K562 (cell line): Measurements from ENCODE around the gene ASS1. TPM values are rescaled to one million over a fixed set of nuclear protein-coding genes. Genes with fewer than 3 reads are reported as not detected.
A peak's percentile ranks its signal among the peaks of the same experiment; 100 is the strongest.

Source experiments
- ATAC-seq: fragments of 200-7000 bp; cut with Tn5 transposase; 3 replicates; pipeline ENCODE4 v1.9.1; 2020; ENCODE audit warnings: moderate library complexity
- BruUV-seq: library from RNA; stranded (reverse); fragments of 400-500 nt; replicated peaks from 2 replicates; lab custom pipeline; 2021; lab: Mats Ljungman, UMichigan
- CTCF ChIA-PET: fragments of 300-600 bp; formaldehyde crosslinking; extraction: SDS; loops from one replicate; lab custom pipeline; 2021; ENCODE audit warnings: low intra/inter-chr PET ratio; lab: Yijun Ruan, JAX
- POLR2A ChIA-PET: fragments of 300-600, 350-650 bp; sonication (Branson Sonifier 250); formaldehyde crosslinking; extraction: SDS; loops from one replicate; lab custom pipeline; 2021; ENCODE audit warnings: antibody characterized with exemption, inconsistent platforms; lab: Yijun Ruan, JAX
- DNase-seq, 4 experiments: peaks; one replicate each; pipeline versions ENCODE4 v3.0.0 to v3.0.0-alpha.2; 2011 to 2018; ENCODE audit warnings: low spot score in 3 of 4, mixed read lengths in 3 of 4; ENCODE audit errors: extremely low read depth in 1 of 4
- FAIRE-seq: peaks from 2 replicates; lab custom pipeline; 2011; peaks lifted over from hg19 to GRCh38; lab: Jason Lieb, UNC
- H2AFZ ChIP-seq: 2 replicates; pipeline ENCODE4 v1.6.0; 2011; ENCODE audit warnings: low read depth, low read length, control low read depth, inconsistent platforms
- H3K27ac ChIP-seq: fragments of 200-600 bp; 3 replicates; pipeline ENCODE4 v1.8.0; 2011; ENCODE audit warnings: low read depth, mild to moderate bottlenecking, control low read depth, inconsistent platforms, low read length, moderate library complexity, mixed read lengths; ENCODE audit errors: extremely low read depth
- H3K27me3 ChIP-seq, 2 experiments: fragments of 300-600 bp in 1 of 2; 2 replicates in 1 of 2; 3 replicates in 1 of 2; pipeline versions ENCODE4 v1.6.0 to v1.8.0; 2011; ENCODE audit warnings: inconsistent platforms in 2 of 2, low read length in 2 of 2, mild to moderate bottlenecking in 1 of 2, mixed read lengths in 1 of 2, moderate library complexity in 1 of 2; ENCODE audit not compliant: control insufficient read depth in 2 of 2, insufficient read depth in 2 of 2
- H3K36me3 ChIP-seq: fragments of 300-600 bp; 3 replicates; pipeline ENCODE4 v1.8.0; 2011; ENCODE audit warnings: mild to moderate bottlenecking, low read length, inconsistent platforms; ENCODE audit not compliant: control insufficient read depth, insufficient read depth
- H3K4me1 ChIP-seq, 2 experiments: fragments of 200-600 bp in 1 of 2; replicated peaks in 1 of 2; 2 replicates in 1 of 2; 3 replicates in 1 of 2; pipeline versions ENCODE4 v1.5.1 to v1.8.0; 2011; ENCODE audit warnings: inconsistent platforms in 2 of 2, low read length in 2 of 2, mild to moderate bottlenecking in 1 of 2, mixed read lengths in 1 of 2, moderate library complexity in 1 of 2; ENCODE audit not compliant: control insufficient read depth in 2 of 2, insufficient read depth in 2 of 2
- H3K4me2 ChIP-seq: 2 replicates; pipeline ENCODE4 v1.6.1; 2011; ENCODE audit warnings: low read length, control low read depth, inconsistent platforms, mixed read lengths; ENCODE audit not compliant: insufficient read depth
- H3K4me3 ChIP-seq: fragments of 200-600 bp; sonication (generic), shearing (Covaris generic); 2 replicates; pipeline ENCODE4 v1.5.1; 2016; ENCODE audit warnings: control low read depth, inconsistent platforms
- H3K79me2 ChIP-seq: fragments of 200-600 bp; 3 replicates; pipeline ENCODE4 v1.8.0; 2011; ENCODE audit warnings: low read length, inconsistent platforms; ENCODE audit not compliant: control insufficient read depth, insufficient read depth
- H3K9ac ChIP-seq, 2 experiments: 2 replicates each; pipeline versions ENCODE4 v1.6.0 to v1.6.1; 2011; ENCODE audit warnings: low read depth in 2 of 2, low read length in 2 of 2, control low read depth in 1 of 2, inconsistent platforms in 1 of 2, mild to moderate bottlenecking in 1 of 2, mixed read lengths in 1 of 2; ENCODE audit not compliant: insufficient read depth in 1 of 2
- H3K9me1 ChIP-seq: one replicate; pipeline ENCODE4 v1.6.0; 2011; ENCODE audit warnings: inconsistent platforms, mild to moderate bottlenecking, low read length, moderate library complexity; ENCODE audit not compliant: control insufficient read depth, insufficient read depth
- H3K9me3 ChIP-seq: replicated peaks from 2 replicates; pipeline ENCODE4 v1.5.1; 2011; ENCODE audit warnings: low read depth, low read length, inconsistent platforms; ENCODE audit not compliant: control insufficient read depth, insufficient read depth
- H4K20me1 ChIP-seq: replicated peaks from 2 replicates; pipeline ENCODE4 v1.6.1; 2011; ENCODE audit warnings: low read length, inconsistent platforms, mixed read lengths; ENCODE audit not compliant: control insufficient read depth, insufficient read depth
- ELF2 ChIP-seq: fragments of 250-450 bp; sonication (Bioruptor Pico); IDR thresholded peaks from 2 replicates; pipeline ENCODE4 v1.5.0; 2021; ENCODE audit warnings: mild to moderate bottlenecking
- ETS2 ChIP-seq: IDR thresholded peaks from 2 replicates; pipeline ENCODE4 v1.6.1; 2016; ENCODE audit warnings: borderline replicate concordance, missing genetic modification characterization, mild to moderate bottlenecking, moderate library complexity, missing compliant biosample characterization; ENCODE audit not compliant: poor library complexity, severe bottlenecking
- FOXJ3 ChIP-seq: sonication (generic); formaldehyde crosslinking; IDR thresholded peaks from 2 replicates; pipeline ENCODE4 v1.4.0; 2020; ENCODE audit warnings: mild to moderate bottlenecking, missing genetic modification reagents
- HDAC1 ChIP-seq, 2 experiments: fragments of 450-650 bp; IDR thresholded peaks; 2 replicates each; pipeline ENCODE4 v1.6.1; 2016 to 2017; ENCODE audit warnings: inconsistent platforms in 1 of 2, mild to moderate bottlenecking in 1 of 2, moderate library complexity in 1 of 2
- HEY1 ChIP-seq: fragments of 250-450 bp; sonication (Bioruptor Pico); IDR thresholded peaks from 2 replicates; pipeline ENCODE4 v1.5.0; 2020; ENCODE audit warnings: mild to moderate bottlenecking, moderate library complexity, borderline replicate concordance
- ILF3 ChIP-seq: fragments of 450-650 bp; IDR thresholded peaks from 2 replicates; pipeline ENCODE4 v1.6.1; 2018; ENCODE audit warnings: antibody characterized with exemption, mild to moderate bottlenecking, moderate library complexity, borderline replicate concordance
- MED1 ChIP-seq: sonication (generic); formaldehyde crosslinking; IDR thresholded peaks from 2 replicates; pipeline ENCODE4 v1.8.1; 2023; ENCODE audit warnings: missing genetic modification reagents, borderline replicate concordance
- MLLT1 ChIP-seq, 2 experiments: fragments of 450-650 bp; IDR thresholded peaks; 2 replicates each; pipeline ENCODE4 v1.6.1; 2016
- NRF1 ChIP-seq, 2 experiments: fragments of 450-650 bp; IDR thresholded peaks in 1 of 2; conservative IDR thresholded peaks in 1 of 2; 2 replicates each; pipeline ENCODE4 v1.6.1; 2014; ENCODE audit warnings: mild to moderate bottlenecking in 2 of 2
- PYGO2 ChIP-seq: fragments of 450-650 bp; IDR thresholded peaks from 2 replicates; pipeline ENCODE4 v1.6.1; 2016; ENCODE audit warnings: mild to moderate bottlenecking, missing genetic modification characterization, moderate library complexity, missing compliant biosample characterization
- ZNF212 ChIP-seq: fragments of 450-650 bp; formaldehyde crosslinking; IDR thresholded peaks from 2 replicates; pipeline ENCODE4 v1.4.0; 2020; ENCODE audit warnings: mild to moderate bottlenecking
- ZNF274 ChIP-seq: IDR thresholded peaks from 2 replicates; pipeline ENCODE4 v1.6.1; 2011; ENCODE audit warnings: low read depth, mild to moderate bottlenecking, low read length, moderate library complexity, borderline replicate concordance
- ZNF699 ChIP-seq: fragments of 250-450 bp; sonication (Bioruptor Pico); IDR thresholded peaks from 2 replicates; pipeline ENCODE4 v1.8.0; 2021; ENCODE audit warnings: mild to moderate bottlenecking, moderate library complexity; ENCODE audit not compliant: insufficient replicate concordance
- WGBS: fragments of 100-300 bp; shearing (Covaris generic); methylation state at CpG from one replicate; pipeline ENCODE4 v1.1.6; 2016; ENCODE audit warnings: low coverage, mixed read lengths; ENCODE audit not compliant: insufficient coverage; ENCODE audit errors: missing lambda C conversion rate; 5-methylcytosine and 5-hydroxymethylcytosine counted together
- in situ Hi-C: fragments of 300-500 bp; cut with MboI; formaldehyde crosslinking; loops from 4 replicates; pipeline ENCODE4 v1.15.0; 2018; ENCODE audit warnings: inconsistent platforms, mixed read lengths
- intact Hi-C: fragments of 100-400 bp; cut with micrococcal nuclease; formaldehyde crosslinking; loops from 2 replicates; pipeline ENCODE4 v1.14.2; 2022
- polyA plus RNA-seq, 8 experiments: library from polyadenylated mRNA; depleted of rRNA in 4 of 8; stranded (reverse) in 5 of 8; unstranded in 3 of 8; fragments of >200 nt; fragmentation: Nextera tagmentation in 2 of 8; fragmentation: Illumina TruSeq in 1 of 8; extraction: Ambion mirVana in 2 of 8; extraction: Trizol in 1 of 8; gene quantifications; 2 replicates each; pipeline versions ENCODE4 v1.2.1 to v1.2.3, GENCODE V29; 2011 to 2014; ENCODE audit warnings: inconsistent platforms in 1 of 8, missing spikeins in 1 of 8
- total RNA-seq, 7 experiments: library from RNA; depleted of rRNA in 6 of 7; stranded (reverse); fragments of >200 nt in 6 of 7; fragmentation: Illumina TruSeq in 2 of 7; extraction: Trizol in 2 of 7; gene quantifications; 2 replicates each; pipeline versions ENCODE4 v1.2.1 to v1.2.3, GENCODE V29; 2011 to 2021; ENCODE audit warnings: low replicate concordance in 1 of 7
- TF ChIP-seq, protein P1 (sequence below): IDR thresholded peaks from 3 replicates; pipeline ENCODE4 v1.6.1; 2011; ENCODE audit warnings: borderline replicate concordance, mild to moderate bottlenecking; ENCODE audit not compliant: insufficient read length, insufficient read depth
- TF ChIP-seq, protein P2 (sequence below): fragments of 250-450 bp; sonication (Bioruptor Pico); IDR thresholded peaks from 2 replicates; pipeline ENCODE4 v1.4.0; 2020; ENCODE audit warnings: borderline replicate concordance

Gene ASS1
- total and polyA plus RNA-seq, 9 of the 15 experiments (the other 6 are each of a cell fraction or from before 2014, with no cell fraction given), result 1.5 to 5.7 (median 3.7) TPM

GRCh38 chr9:130483371-130483971, 38.7 kb downstream of the ASS1 start (continued):
- TF ChIP-seq HDAC1 (IDR thresholded peaks at IDR 0.05) (peak in 1 of 2 experiments; percentile 41; a peak in 1 of 4 replicates), FOXJ3 (no peak), ZNF212 (CRISPR knock-in tag) (no peak), ZNF699 (CRISPR knock-in tag) (no peak), HEY1 (CRISPR knock-in tag) (no peak)
- TF ChIP-seq, protein P1, sequence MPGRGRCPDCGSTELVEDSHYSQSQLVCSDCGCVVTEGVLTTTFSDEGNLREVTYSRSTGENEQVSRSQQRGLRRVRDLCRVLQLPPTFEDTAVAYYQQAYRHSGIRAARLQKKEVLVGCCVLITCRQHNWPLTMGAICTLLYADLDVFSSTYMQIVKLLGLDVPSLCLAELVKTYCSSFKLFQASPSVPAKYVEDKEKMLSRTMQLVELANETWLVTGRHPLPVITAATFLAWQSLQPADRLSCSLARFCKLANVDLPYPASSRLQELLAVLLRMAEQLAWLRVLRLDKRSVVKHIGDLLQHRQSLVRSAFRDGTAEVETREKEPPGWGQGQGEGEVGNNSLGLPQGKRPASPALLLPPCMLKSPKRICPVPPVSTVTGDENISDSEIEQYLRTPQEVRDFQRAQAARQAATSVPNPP, result no peak

DNA sequence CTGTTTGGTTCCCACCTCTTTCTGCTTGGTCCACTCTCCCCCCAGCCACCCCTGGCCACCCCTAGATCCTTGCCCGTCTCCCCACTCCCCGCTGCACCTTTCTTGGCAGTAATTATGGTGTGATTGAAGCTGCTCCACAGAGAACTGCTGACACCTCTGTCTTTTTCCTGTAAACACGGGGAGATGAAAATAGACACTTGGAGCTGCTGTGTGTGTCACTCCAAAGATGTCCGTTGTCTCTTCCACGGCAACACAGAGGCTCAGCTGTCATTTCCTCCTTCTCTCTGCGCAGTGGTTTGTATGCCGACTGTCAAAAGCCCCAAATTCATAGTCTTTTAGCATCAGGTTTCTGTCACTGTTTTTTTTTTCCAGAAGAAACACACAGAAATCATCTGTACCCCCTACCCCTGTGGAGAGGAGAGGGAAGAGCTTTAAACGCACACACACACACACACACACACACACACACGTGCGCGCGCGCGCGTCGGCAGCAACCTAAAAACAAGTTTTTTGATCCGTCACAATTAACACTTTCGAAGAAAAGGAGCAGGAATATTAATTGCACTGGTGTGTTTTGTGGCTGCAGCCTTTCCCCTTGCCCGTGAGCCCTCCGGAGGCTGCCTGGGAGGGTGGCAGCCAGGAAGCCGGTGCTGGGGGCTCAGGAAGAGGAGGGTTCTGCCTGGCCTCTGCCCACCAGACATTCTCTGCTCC, 39.8 kb downstream of the ASS1 start:
- Histone ChIP-seq H3K9ac (no peak overlapping the region; a peak in 1 of 4 replicates), H3K4me3 (no peak overlapping the region), H3K79me2 (no peaks in the 10 kb centered on the region), H3K4me1 (peaks cover 4 to 24% of the 10 kb centered on the region in 2 experiments; a peak in 4 of 5 replicates), H3K4me2 (no peak overlapping the region), H3K36me3 (no peaks in the 10 kb centered on the region), H2AFZ (no peak overlapping the region), H3K9me3 (no peaks in the 10 kb centered on the region), H4K20me1 (0 out of 2 replicates have a peak, but pooled peaks cover 5% of the 10 kb centered on the region), H3K9me1 (no peaks in the 10 kb centered on the region), H3K27ac (no peak overlapping the region), H3K27me3 (peaks cover 3 to 25% of the 10 kb centered on the region in 2 experiments; a peak in 2 of 5 replicates)
- ATAC-seq (no peak), FAIRE-seq (no peak), DNase-seq (no peak)
- in situ Hi-C loops, result no loop called here
- intact Hi-C loops, result loop anchor here (5.0 kb wide), 2 partner anchors 93 to 198 kb away; partner anchors contain the start of gene FUBP3
- POLR2A ChIA-PET, result interaction anchor here (0.6 to 1.1 kb wide), 4 partner anchors 10 to 105 kb away, joined by 3 to 5 read pairs (median 3); no protein-coding TSS in a partner anchor
- no TSS peak for BruUV-seq
- CTCF ChIA-PET, result no interaction called here
- 54% methylated on average over 20 of the region's 21 CpGs for WGBS
- TF ChIP-seq MLLT1 (IDR thresholded peaks at IDR 0.05) (peak in 1 of 2 experiments; percentile 30; a peak in 1 of 4 replicates), ILF3 (no peak), ELF2 (CRISPR knock-in tag) (no peak), MED1 (CRISPR knock-in tag) (no peak), NRF1 (conservative IDR thresholded peaks at IDR 0.05 in 1 of 2, IDR thresholded peaks at IDR 0.05 in 1 of 2) (0 out of 4 replicates have a peak, but pooled peaks of 1 of the 2 experiments have one; percentile 18), ZNF274 (no peak), PYGO2 (tag) (no peak), ETS2 (tag) (no peak)
- TF ChIP-seq, protein P2, sequence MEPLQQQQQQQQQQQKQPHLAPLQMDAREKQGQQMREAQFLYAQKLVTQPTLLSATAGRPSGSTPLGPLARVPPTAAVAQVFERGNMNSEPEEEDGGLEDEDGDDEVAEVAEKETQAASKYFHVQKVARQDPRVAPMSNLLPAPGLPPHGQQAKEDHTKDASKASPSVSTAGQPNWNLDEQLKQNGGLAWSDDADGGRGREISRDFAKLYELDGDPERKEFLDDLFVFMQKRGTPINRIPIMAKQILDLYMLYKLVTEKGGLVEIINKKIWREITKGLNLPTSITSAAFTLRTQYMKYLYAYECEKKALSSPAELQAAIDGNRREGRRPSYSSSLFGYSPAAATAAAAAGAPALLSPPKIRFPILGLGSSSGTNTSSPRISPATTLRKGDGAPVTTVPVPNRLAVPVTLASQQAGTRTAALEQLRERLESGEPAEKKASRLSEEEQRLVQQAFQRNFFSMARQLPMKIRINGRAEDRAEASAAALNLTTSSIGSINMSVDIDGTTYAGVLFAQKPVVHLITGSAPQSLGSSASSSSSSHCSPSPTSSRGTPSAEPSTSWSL (CRISPR knock-in tag), result no peak
